Measurements from ENCODE around the gene CD38. TPM values are rescaled to one million over a fixed set of nuclear protein-coding genes. Genes with fewer than 3 reads are reported as not detected.

Gene CD38
- total RNA-seq, 4 donors from 2014 or later = 2.7 to 7.5 (median 3.4) TPM; not detected in 1

- H3K4me1 ChIP-seq = peaks cover 0 to 23% (median 2%) of the 10 kb centered on the region in 4 donors
- WGBS, 2 donors (ENCODE audit: low coverage in 1 of 2) = 33 to 87% methylated on average over 1 to 2 of the region's 2 CpGs
- H3K9me3 ChIP-seq = no peaks in the 10 kb centered on the region
- DNase-seq = no peak
- no peaks in the 10 kb centered on the region for H3K27me3 ChIP-seq
- no peak overlapping the region for H3K4me3 ChIP-seq
- no peak overlapping the region for H3K27ac ChIP-seq
- intact Hi-C loops (cut with DNase I; ENCODE audit: low total_unique reads) (no loop called here), in situ Hi-C loops (cut with MboI; ENCODE audit: low pct_ligation_motif_present in 1 of 4, low pct_unique_long_range_greater_than_20kb in 1 of 4, low sequenced_read_pairs in 3 of 4) (no loop called here)
- H3K36me3 ChIP-seq = no peaks in the 10 kb centered on the region
- no peak for TF ChIP-seq POLR2A (IDR thresholded peaks at IDR 0.05)
- TF ChIP-seq CTCF (IDR thresholded peaks at IDR 0.05) = no peak
- no peak for TF ChIP-seq EP300 (IDR thresholded peaks at IDR 0.05; ENCODE audit: low read depth)
- no peak for TF ChIP-seq POLR2AphosphoS5 (IDR thresholded peaks at IDR 0.05)
Measured at GRCh38 chr4:15769202-15769601, 8.9 kb upstream of the CD38 start.

- Histone ChIP-seq H3K36me3 (no peaks in the 10 kb centered on the region), H3K4me1 (peaks cover 0 to 16% (median 2%) of the 10 kb centered on the region in 4 donors), H3K27ac (no peak overlapping the region), H3K9me3 (no peaks in the 10 kb centered on the region), H3K27me3 (no peaks in the 10 kb centered on the region), H3K4me3 (no peak overlapping the region)
- in situ Hi-C loops (cut with MboI; ENCODE audit: low pct_ligation_motif_present in 1 of 4, low pct_unique_long_range_greater_than_20kb in 1 of 4, low sequenced_read_pairs in 3 of 4) = no loop called here
- no peak for TF ChIP-seq EP300 (IDR thresholded peaks at IDR 0.05; ENCODE audit: low read depth)
- TF ChIP-seq POLR2AphosphoS5 (IDR thresholded peaks at IDR 0.05) = no peak
- no peak for TF ChIP-seq POLR2A (IDR thresholded peaks at IDR 0.05)
- TF ChIP-seq CTCF (IDR thresholded peaks at IDR 0.05) = no peak
- 40 to 50% methylated on average over 3 of the region's 3 CpGs for WGBS, 2 donors (ENCODE audit: low coverage in 1 of 2)
- intact Hi-C loops (cut with DNase I; ENCODE audit: low total_unique reads) = no loop called here
- DNase-seq = no peak
Measured at GRCh38 chr4:15771216-15772058, 6.7 kb upstream of the CD38 start.

GRCh38 chr4:15774020-15774420 is 4.1 kb upstream of the CD38 start:
- in situ Hi-C loops (cut with MboI; ENCODE audit: low pct_ligation_motif_present in 1 of 4, low pct_unique_long_range_greater_than_20kb in 1 of 4, low sequenced_read_pairs in 3 of 4) = no loop called here
- TF ChIP-seq CTCF (IDR thresholded peaks at IDR 0.05) = no peak
- no peak for TF ChIP-seq POLR2A (IDR thresholded peaks at IDR 0.05)
- no peak for TF ChIP-seq EP300 (IDR thresholded peaks at IDR 0.05; ENCODE audit: low read depth)
- no peak for TF ChIP-seq POLR2AphosphoS5 (IDR thresholded peaks at IDR 0.05)
- 50 to 67% methylated on average over 1 to 4 of the region's 4 CpGs for WGBS, 2 donors (ENCODE audit: low coverage in 1 of 2)
- Histone ChIP-seq H3K27me3 (no peaks in the 10 kb centered on the region), H3K9me3 (no peaks in the 10 kb centered on the region), H3K4me3 (no peak overlapping the region), H3K4me1 (peaks cover 0 to 21% (median 8%) of the 10 kb centered on the region in 4 donors), H3K36me3 (no peaks in the 10 kb centered on the region), H3K27ac (no peak overlapping the region)
- intact Hi-C loops (cut with DNase I; ENCODE audit: low total_unique reads) = no loop called here
- no peak for DNase-seq

- no peaks in the 10 kb centered on the region for H3K9me3 ChIP-seq
- no peak overlapping the region for H3K27ac ChIP-seq
- 93 to 94% methylated on average over 4 to 5 of the region's 5 CpGs for WGBS, 2 donors (ENCODE audit: low coverage in 1 of 2)
- TF ChIP-seq POLR2A (IDR thresholded peaks at IDR 0.05) (no peak), CTCF (IDR thresholded peaks at IDR 0.05) (no peak), EP300 (IDR thresholded peaks at IDR 0.05; ENCODE audit: low read depth) (no peak), POLR2AphosphoS5 (IDR thresholded peaks at IDR 0.05) (no peak)
- H3K4me1 ChIP-seq = peaks cover 0 to 29% (median 11%) of the 10 kb centered on the region in 4 donors
- intact Hi-C loops (cut with DNase I; ENCODE audit: low total_unique reads) = no loop called here
- no peaks in the 10 kb centered on the region for H3K36me3 ChIP-seq
- DNase-seq = no peak
- H3K27me3 ChIP-seq = no peaks in the 10 kb centered on the region
- no peak overlapping the region for H3K4me3 ChIP-seq
- in situ Hi-C loops (cut with MboI; ENCODE audit: low pct_ligation_motif_present in 1 of 4, low pct_unique_long_range_greater_than_20kb in 1 of 4, low sequenced_read_pairs in 3 of 4) = no loop called here
Measured at GRCh38 chr4:15776871-15777648, 1.1 kb upstream of the CD38 start.

Data from transverse colon (tissue), 4 donors.